ENCODE results near the gene THG1L. TPM values are rescaled to one million over a fixed set of nuclear protein-coding genes. Genes with fewer than 3 reads are reported as not detected.
A peak's percentile ranks its signal among the peaks of the same experiment; 100 is the strongest.
"Not testable (repeated sequence)": the region's sequence is repeated elsewhere in the genome, so short reads cannot be mapped to it uniquely, and the experiment has no call there.

THG1L gene
- total RNA-seq, 5 donors from 2014 or later (not counting 1 experiment from before 2014, with no cell fraction given) = 8.9 to 10.9 (median 9.4) TPM

DNA sequence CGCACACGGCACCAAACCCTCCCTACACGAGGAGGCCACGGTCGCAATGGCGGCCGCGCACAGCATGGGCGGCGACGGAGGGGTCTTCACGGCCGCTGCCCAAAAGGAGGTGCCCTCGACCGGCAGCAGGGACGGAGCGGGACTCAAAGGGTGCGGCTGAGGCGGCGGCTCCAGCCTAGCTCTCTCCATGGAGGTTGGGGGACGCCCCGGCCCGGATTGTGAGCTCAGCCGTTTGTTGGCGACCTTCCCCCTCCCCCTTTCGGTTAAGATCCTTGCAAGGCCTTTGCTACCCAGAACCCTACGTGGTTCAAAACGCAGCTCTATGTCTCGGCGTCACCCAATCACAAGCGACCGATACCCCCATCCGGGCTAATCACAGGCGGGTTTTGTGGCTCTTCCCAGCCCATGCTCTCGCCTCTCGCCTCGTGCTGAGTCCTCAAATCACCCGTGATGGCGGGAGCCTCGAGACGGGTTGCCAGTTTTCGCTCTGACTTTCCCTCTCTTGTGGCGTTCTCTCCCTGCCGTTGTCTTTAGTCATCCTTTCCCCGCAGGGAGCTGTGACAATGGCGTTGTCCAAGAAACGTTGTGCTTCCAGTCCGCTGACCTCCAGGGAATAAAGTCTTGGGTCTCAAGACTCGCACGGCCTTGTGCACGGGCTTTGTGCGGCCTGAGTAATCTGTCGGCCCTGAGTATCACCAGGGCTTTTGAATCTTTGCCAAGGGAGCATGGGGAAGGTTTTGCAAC lies 40.4 kb upstream of the THG1L start:
- Mint-ChIP-seq H3K27ac (no peak overlapping the region), H3K36me3 (no peaks in the 10 kb centered on the region), H3K27me3 (peaks cover 1 to 5% of the 10 kb centered on the region in 2 donors), H3K4me1 (no peaks in the 10 kb centered on the region), H3K9me3 (peaks cover 0 to 7% (median 0%) of the 10 kb centered on the region in 3 donors), H3K4me3 (no peak overlapping the region)
- no peak for ATAC-seq (replicated peaks in 1 of 4)
- H3K4me1 ChIP-seq (ENCODE audit: control insufficient read depth in 1 of 2, extremely low read depth in 1 of 2, insufficient read depth in 2 of 2, low read length in 2 of 2) = peaks cover 0 to 4% of the 10 kb centered on the region in 2 experiments
- no peak for DNase-seq
- peaks cover 0 to 3% of the 10 kb centered on the region in 2 experiments for H3K27me3 ChIP-seq (replicated peaks in 1 of 2; ENCODE audit: control insufficient read depth in 2 of 2, extremely low read depth in 1 of 2, insufficient read depth in 2 of 2, low read length in 1 of 2)
- peak overlapping the region in 1 of 2 donors; percentile 28 for H3K4me3 ChIP-seq (ENCODE audit: control insufficient read depth in 1 of 2, extremely low read depth in 1 of 2, low read length in 1 of 2)
- H3K36me3 ChIP-seq (ENCODE audit: control insufficient read depth in 2 of 2, extremely low read depth in 1 of 2, insufficient read depth in 1 of 2, low read length in 1 of 2) = no peaks in the 10 kb centered on the region
- CTCF ChIA-PET = no interaction called here
- no peak overlapping the region for H3K27ac ChIP-seq (ENCODE audit: low read length)
- 77% methylated on average over 50 of the region's 53 CpGs for WGBS (ENCODE audit: insufficient coverage)
- H3K9me3 ChIP-seq = no peaks in the 10 kb centered on the region
- POLR2A ChIA-PET = interaction anchor here in 1 of 2 donors (0.6 kb wide), 2 partner anchors 200 to 1311 kb away, joined by 3 to 11 read pairs; no protein-coding TSS in a partner anchor

DNA sequence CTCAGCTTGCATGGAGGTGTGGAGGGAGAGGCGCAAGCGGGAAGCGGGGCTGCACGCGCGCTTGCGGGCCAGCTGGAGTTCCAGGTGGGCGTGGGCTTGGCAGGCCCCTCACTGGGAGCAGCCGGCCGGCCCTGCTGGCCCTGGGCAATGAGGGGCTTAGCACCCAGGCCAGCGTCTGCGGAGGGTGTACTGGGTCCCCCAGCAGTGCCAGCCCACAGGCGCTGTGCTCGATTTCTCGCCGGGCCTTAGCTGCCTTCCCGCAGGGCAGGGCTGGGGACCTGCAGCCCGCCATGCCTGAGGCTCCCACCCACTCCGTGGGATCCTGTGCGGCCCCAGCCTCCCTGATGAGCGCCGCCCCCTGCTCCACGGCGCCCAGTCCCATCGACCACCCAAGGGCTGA lies 37.4 kb upstream of the THG1L start:
- H3K4me1 Mint-ChIP-seq; H3K27ac Mint-ChIP-seq; DNase-seq; H3K4me1 ChIP-seq (ENCODE audit: control insufficient read depth in 1 of 2, extremely low read depth in 1 of 2, insufficient read depth in 2 of 2, low read length in 2 of 2); H3K36me3 ChIP-seq (ENCODE audit: control insufficient read depth in 2 of 2, extremely low read depth in 1 of 2, insufficient read depth in 1 of 2, low read length in 1 of 2); ATAC-seq (replicated peaks in 1 of 4); POLR2A ChIA-PET; H3K27me3 ChIP-seq (replicated peaks in 1 of 2; ENCODE audit: control insufficient read depth in 2 of 2, extremely low read depth in 1 of 2, insufficient read depth in 2 of 2, low read length in 1 of 2); H3K9me3 ChIP-seq; CTCF ChIA-PET; H3K27me3 Mint-ChIP-seq; H3K27ac ChIP-seq (ENCODE audit: low read length); H3K36me3 Mint-ChIP-seq; H3K4me3 ChIP-seq (ENCODE audit: control insufficient read depth in 1 of 2, extremely low read depth in 1 of 2, low read length in 1 of 2); H3K4me3 Mint-ChIP-seq: not testable (repeated sequence)
- 97% methylated on average over 21 of the region's 25 CpGs for WGBS (ENCODE audit: insufficient coverage)
- H3K9me3 Mint-ChIP-seq = peaks cover 5 to 13% (median 11%) of the 10 kb centered on the region in 3 donors

DNA sequence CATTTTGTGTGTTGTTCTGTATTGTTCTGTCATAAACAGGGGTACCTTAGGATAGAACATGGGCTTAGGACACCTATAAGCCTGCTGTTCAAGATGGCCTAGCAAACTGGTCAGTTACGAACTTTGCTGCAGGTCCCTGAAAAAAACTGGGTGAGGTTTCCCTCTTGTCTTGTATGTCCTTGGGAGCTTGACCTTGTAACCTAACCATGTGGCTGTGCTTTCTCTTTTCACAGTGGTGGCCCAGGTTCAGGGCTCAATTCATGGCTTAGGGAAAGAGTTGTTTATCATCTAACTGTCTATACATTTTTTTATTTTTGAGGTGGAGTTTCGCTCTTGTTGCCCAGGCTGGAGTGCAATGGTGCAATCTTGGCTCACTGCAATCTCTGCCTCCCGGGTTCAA lies 35.1 kb upstream of the THG1L start:
- POLR2A ChIA-PET = interaction anchor here in 1 of 2 donors (0.6 kb wide), 1 partner anchor 8 kb away, joined by 8 read pairs; no protein-coding TSS in a partner anchor
- H3K4me3 Mint-ChIP-seq; H3K27me3 Mint-ChIP-seq; CTCF ChIA-PET; H3K4me1 ChIP-seq (ENCODE audit: control insufficient read depth in 1 of 2, extremely low read depth in 1 of 2, insufficient read depth in 2 of 2, low read length in 2 of 2); H3K36me3 Mint-ChIP-seq; H3K27ac ChIP-seq (ENCODE audit: low read length); H3K27ac Mint-ChIP-seq; H3K4me1 Mint-ChIP-seq; H3K27me3 ChIP-seq (replicated peaks in 1 of 2; ENCODE audit: control insufficient read depth in 2 of 2, extremely low read depth in 1 of 2, insufficient read depth in 2 of 2, low read length in 1 of 2); DNase-seq; H3K36me3 ChIP-seq (ENCODE audit: control insufficient read depth in 2 of 2, extremely low read depth in 1 of 2, insufficient read depth in 1 of 2, low read length in 1 of 2); ATAC-seq (replicated peaks in 1 of 4); H3K4me3 ChIP-seq (ENCODE audit: control insufficient read depth in 1 of 2, extremely low read depth in 1 of 2, low read length in 1 of 2); H3K9me3 ChIP-seq: not testable (repeated sequence)
- WGBS (ENCODE audit: insufficient coverage) = 83% methylated on average over 1 of the region's 3 CpGs
- H3K9me3 Mint-ChIP-seq = peaks cover 5 to 13% (median 11%) of the 10 kb centered on the region in 3 donors

- H3K27me3 ChIP-seq (replicated peaks in 1 of 2; ENCODE audit: control insufficient read depth in 2 of 2, extremely low read depth in 1 of 2, insufficient read depth in 2 of 2, low read length in 1 of 2); H3K4me3 Mint-ChIP-seq; DNase-seq; H3K27me3 Mint-ChIP-seq; CTCF ChIA-PET; H3K4me3 ChIP-seq (ENCODE audit: control insufficient read depth in 1 of 2, extremely low read depth in 1 of 2, low read length in 1 of 2); H3K36me3 ChIP-seq (ENCODE audit: control insufficient read depth in 2 of 2, extremely low read depth in 1 of 2, insufficient read depth in 1 of 2, low read length in 1 of 2); H3K27ac Mint-ChIP-seq; H3K9me3 ChIP-seq; H3K36me3 Mint-ChIP-seq; ATAC-seq (replicated peaks in 1 of 4); H3K4me1 Mint-ChIP-seq; POLR2A ChIA-PET; H3K27ac ChIP-seq (ENCODE audit: low read length); H3K4me1 ChIP-seq (ENCODE audit: control insufficient read depth in 1 of 2, extremely low read depth in 1 of 2, insufficient read depth in 2 of 2, low read length in 2 of 2): not testable (repeated sequence)
- H3K9me3 Mint-ChIP-seq = peaks cover 4 to 17% (median 5%) of the 10 kb centered on the region in 3 donors
- WGBS (ENCODE audit: insufficient coverage) = 100% methylated on average over 1 of the region's 4 CpGs
Measured at GRCh38 chr5:157698674-157699073, 32.5 kb upstream of the THG1L start.

DNA sequence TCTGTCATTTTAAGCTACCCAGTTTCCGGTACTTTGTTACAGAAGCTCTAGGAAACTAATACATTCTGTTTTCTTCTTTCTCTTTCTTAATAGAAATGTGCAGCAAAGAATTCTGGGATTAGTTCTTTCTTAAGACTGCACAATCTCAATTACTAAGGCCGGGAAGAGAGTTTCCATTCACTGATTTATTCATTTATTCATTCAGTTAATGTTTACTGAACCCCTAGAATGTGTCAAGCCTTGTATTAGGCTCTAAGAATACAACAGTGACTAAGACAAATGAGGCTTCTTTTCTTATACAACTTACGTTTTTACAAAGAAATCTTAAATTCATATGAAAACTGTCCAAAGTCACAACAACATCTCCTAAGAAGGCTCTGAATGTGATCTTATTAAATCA lies 27.5 kb upstream of the THG1L start:
- H3K4me3 ChIP-seq (ENCODE audit: control insufficient read depth in 1 of 2, extremely low read depth in 1 of 2, low read length in 1 of 2) = no peak overlapping the region
- no peaks in the 10 kb centered on the region for H3K4me1 ChIP-seq (ENCODE audit: control insufficient read depth in 1 of 2, extremely low read depth in 1 of 2, insufficient read depth in 2 of 2, low read length in 2 of 2)
- peaks cover 0 to 3% of the 10 kb centered on the region in 2 experiments for H3K27me3 ChIP-seq (replicated peaks in 1 of 2; ENCODE audit: control insufficient read depth in 2 of 2, extremely low read depth in 1 of 2, insufficient read depth in 2 of 2, low read length in 1 of 2)
- ATAC-seq (replicated peaks in 1 of 4) = no peak
- POLR2A ChIA-PET = no interaction called here
- WGBS (ENCODE audit: insufficient coverage) = no CpG with 5 or more reads among the region's 3 CpGs
- no peak for DNase-seq
- H3K36me3 ChIP-seq (ENCODE audit: control insufficient read depth in 2 of 2, extremely low read depth in 1 of 2, insufficient read depth in 1 of 2, low read length in 1 of 2) = no peaks in the 10 kb centered on the region
- Mint-ChIP-seq H3K27me3 (peaks cover 0 to 10% of the 10 kb centered on the region in 2 donors), H3K27ac (no peak overlapping the region), H3K4me1 (no peaks in the 10 kb centered on the region), H3K36me3 (no peaks in the 10 kb centered on the region), H3K9me3 (peaks cover 0 to 5% (median under 1%) of the 10 kb centered on the region in 3 donors), H3K4me3 (no peak overlapping the region)
- CTCF ChIA-PET = interaction anchor here (0.6 kb wide), 2 partner anchors 89 to 1155 kb away, joined by 3 read pairs; no protein-coding TSS in a partner anchor
- no peaks in the 10 kb centered on the region for H3K9me3 ChIP-seq
- H3K27ac ChIP-seq (ENCODE audit: low read length) = no peak overlapping the region

- no peak overlapping the region for H3K27ac ChIP-seq (ENCODE audit: low read length)
- Mint-ChIP-seq H3K4me3 (no peak overlapping the region), H3K9me3 (no peaks in the 10 kb centered on the region), H3K36me3 (no peaks in the 10 kb centered on the region), H3K4me1 (no peaks in the 10 kb centered on the region), H3K27me3 (peaks cover 2 to 17% of the 10 kb centered on the region in 2 donors), H3K27ac (no peak overlapping the region)
- CTCF ChIA-PET = interaction anchor here in 1 of 2 donors (1.4 kb wide), 1 partner anchor 10 kb away, joined by 3 read pairs; no protein-coding TSS in a partner anchor
- H3K9me3 ChIP-seq = no peaks in the 10 kb centered on the region
- no CpG with 5 or more reads among the region's 1 CpG for WGBS (ENCODE audit: insufficient coverage)
- H3K4me1 ChIP-seq (ENCODE audit: control insufficient read depth in 1 of 2, extremely low read depth in 1 of 2, insufficient read depth in 2 of 2, low read length in 2 of 2) = no peaks in the 10 kb centered on the region
- no peaks in the 10 kb centered on the region for H3K36me3 ChIP-seq (ENCODE audit: control insufficient read depth in 2 of 2, extremely low read depth in 1 of 2, insufficient read depth in 1 of 2, low read length in 1 of 2)
- DNase-seq (no peak), ATAC-seq (replicated peaks in 1 of 4) (no peak)
- H3K27me3 ChIP-seq (replicated peaks in 1 of 2; ENCODE audit: control insufficient read depth in 2 of 2, extremely low read depth in 1 of 2, insufficient read depth in 2 of 2, low read length in 1 of 2) = peaks cover 0 to 3% of the 10 kb centered on the region in 2 experiments
- H3K4me3 ChIP-seq (ENCODE audit: control insufficient read depth in 1 of 2, extremely low read depth in 1 of 2, low read length in 1 of 2) = no peak overlapping the region
- POLR2A ChIA-PET = interaction anchor here in 1 of 2 donors (0.5 kb wide), 1 partner anchor 468 kb away, joined by 6 read pairs; no protein-coding TSS in a partner anchor
Measured at GRCh38 chr5:157708866-157709265, 22.4 kb upstream of the THG1L start.

Data from T-cell (primary cell).